H9 (cell line): Measurements from ENCODE around the gene BSG. TPM values are rescaled to one million over a fixed set of nuclear protein-coding genes. Genes with fewer than 3 reads are reported as not detected.

Source experiments
- DNase-seq: peaks from one replicate; pipeline ENCODE4 v3.0.0-alpha.2; 2017
- H2AFZ ChIP-seq: one replicate; pipeline ENCODE4 v1.6.1; 2013; ENCODE audit warnings: mild to moderate bottlenecking, low read length, control low read depth, moderate library complexity
- H2AK5ac ChIP-seq: 2 replicates; pipeline ENCODE4 v1.6.1; 2013; ENCODE audit warnings: low read length, control low read depth, mixed read lengths; ENCODE audit not compliant: insufficient read length
- H2BK120ac ChIP-seq: one replicate; pipeline ENCODE4 v1.6.1; 2013; ENCODE audit warnings: low read depth, mild to moderate bottlenecking, low read length, control low read depth, inconsistent platforms; ENCODE audit not compliant: poor library complexity, severe bottlenecking
- H2BK12ac ChIP-seq: 2 replicates; pipeline ENCODE4 v1.6.1; 2013; ENCODE audit warnings: low read length, control low read depth, mixed read lengths, low read depth; ENCODE audit not compliant: insufficient read length
- H2BK15ac ChIP-seq: 2 replicates; pipeline ENCODE4 v1.6.1; 2013; ENCODE audit warnings: low read depth, low read length, control low read depth
- H2BK20ac ChIP-seq: one replicate; pipeline ENCODE4 v1.6.1; 2013; ENCODE audit warnings: low read depth, mild to moderate bottlenecking, low read length, control low read depth, inconsistent platforms; ENCODE audit not compliant: poor library complexity, severe bottlenecking
- H2BK5ac ChIP-seq: 2 replicates; pipeline ENCODE4 v1.6.1; 2013; ENCODE audit warnings: low read length, control low read depth, mixed read lengths; ENCODE audit not compliant: insufficient read length
- H3K14ac ChIP-seq: 2 replicates; pipeline ENCODE4 v1.6.1; 2013; ENCODE audit warnings: low read length, control low read depth; ENCODE audit not compliant: insufficient read depth
- H3K18ac ChIP-seq: 2 replicates; pipeline ENCODE4 v1.6.1; 2013; ENCODE audit warnings: low read depth, mild to moderate bottlenecking, mixed read lengths, low read length, control low read depth; ENCODE audit not compliant: insufficient read length
- H3K23ac ChIP-seq: 2 replicates; pipeline ENCODE4 v1.6.1; 2013; ENCODE audit warnings: low read length, control low read depth, mixed read lengths, low read depth; ENCODE audit not compliant: insufficient read length
- H3K23me2 ChIP-seq: 2 replicates; pipeline ENCODE4 v1.6.1; 2013; ENCODE audit warnings: low read depth, mild to moderate bottlenecking, mixed read lengths, low read length, control low read depth; ENCODE audit not compliant: insufficient read length, poor library complexity, severe bottlenecking
- H3K27ac ChIP-seq: 2 replicates; pipeline ENCODE4 v1.5.1; 2013; ENCODE audit warnings: low read length, control low read depth, mixed read lengths, low read depth; ENCODE audit not compliant: insufficient read length
- H3K27me3 ChIP-seq: 2 replicates; pipeline ENCODE4 v1.6.1; 2013; ENCODE audit warnings: low read length, control low read depth, inconsistent platforms; ENCODE audit not compliant: insufficient read depth
- H3K4ac ChIP-seq: 2 replicates; pipeline ENCODE4 v1.6.1; 2013; ENCODE audit warnings: low read depth, mild to moderate bottlenecking, control low read depth, inconsistent platforms, low read length, moderate library complexity
- H3K4me1 ChIP-seq: 2 replicates; pipeline ENCODE4 v1.6.1; 2013; ENCODE audit warnings: low read length, control low read depth, inconsistent platforms; ENCODE audit not compliant: insufficient read depth
- H3K4me2 ChIP-seq: 2 replicates; pipeline ENCODE4 v1.6.1; 2013; ENCODE audit warnings: low read length, control low read depth, mixed read lengths; ENCODE audit not compliant: insufficient read length, insufficient read depth
- H3K56ac ChIP-seq: 2 replicates; pipeline ENCODE4 v1.6.1; 2013; ENCODE audit warnings: low read depth, mild to moderate bottlenecking, mixed read lengths, low read length, control low read depth; ENCODE audit not compliant: insufficient read length
- H3K79me1 ChIP-seq: 2 replicates; pipeline ENCODE4 v1.6.1; 2013; ENCODE audit warnings: low read depth, mild to moderate bottlenecking, moderate library complexity, low read length, control low read depth, inconsistent platforms; ENCODE audit not compliant: insufficient read depth, poor library complexity, severe bottlenecking
- H3K79me2 ChIP-seq: 2 replicates; pipeline ENCODE4 v1.6.1; 2013; ENCODE audit warnings: low read length, control low read depth, inconsistent platforms; ENCODE audit not compliant: insufficient read depth
- H3K9ac ChIP-seq: 2 replicates; pipeline ENCODE4 v1.6.1; 2013; ENCODE audit warnings: low read length, control low read depth, mixed read lengths; ENCODE audit not compliant: insufficient read length; ENCODE audit errors: extremely low read depth
- H3K9me3 ChIP-seq: one replicate; pipeline ENCODE4 v1.6.1; 2013; ENCODE audit warnings: low read depth, low read length, inconsistent platforms; ENCODE audit not compliant: control insufficient read depth
- H3T11ph ChIP-seq: one replicate; pipeline ENCODE4 v1.6.1; 2013; ENCODE audit warnings: mild to moderate bottlenecking, low read length, control low read depth, inconsistent platforms
- H4K20me1 ChIP-seq: one replicate; pipeline ENCODE4 v1.6.1; 2013; ENCODE audit not compliant: control insufficient read depth, insufficient read length, insufficient read depth
- H4K5ac ChIP-seq: 2 replicates; pipeline ENCODE4 v1.6.1; 2013; ENCODE audit warnings: low read depth, mild to moderate bottlenecking, mixed read lengths, low read length, control low read depth; ENCODE audit not compliant: insufficient read length
- H4K8ac ChIP-seq: replicated peaks from 2 replicates; pipeline ENCODE4 v1.6.1; 2013; ENCODE audit warnings: low read length, control low read depth, mixed read lengths, low read depth; ENCODE audit not compliant: insufficient read length
- H4K91ac ChIP-seq: 2 replicates; pipeline ENCODE4 v1.6.1; 2013; ENCODE audit warnings: low read depth, mild to moderate bottlenecking, moderate library complexity, mixed read lengths, low read length, control low read depth; ENCODE audit not compliant: insufficient read length
- H3K27ac Mint-ChIP-seq, 3 experiments: 2 replicates in 2 of 3; 3 replicates in 1 of 3; pipeline ENCODE4 v1.8.0; 2020 to 2021; ENCODE audit warnings: mixed read lengths in 3 of 3, mild to moderate bottlenecking in 1 of 3, moderate library complexity in 1 of 3
- H3K27me3 Mint-ChIP-seq: 2 replicates; pipeline ENCODE4 v1.8.0; 2021; ENCODE audit warnings: low read depth, mild to moderate bottlenecking, moderate library complexity, mixed read lengths
- H3K36me3 Mint-ChIP-seq, 3 experiments: 2 replicates in 2 of 3; 3 replicates in 1 of 3; pipeline ENCODE4 v1.8.0; 2020 to 2021; ENCODE audit warnings: low read depth in 3 of 3, mixed read lengths in 3 of 3; ENCODE audit not compliant: insufficient read depth in 1 of 3
- H3K4me1 Mint-ChIP-seq, 2 experiments: 2 replicates each; pipeline ENCODE4 v1.8.0; 2020; ENCODE audit warnings: mixed read lengths in 2 of 2
- H3K4me3 Mint-ChIP-seq, 2 experiments: 2 replicates in 1 of 2; 3 replicates in 1 of 2; pipeline ENCODE4 v1.8.0; 2020 to 2021; ENCODE audit warnings: mild to moderate bottlenecking in 2 of 2, mixed read lengths in 2 of 2, moderate library complexity in 1 of 2
- H3K9me3 Mint-ChIP-seq, 2 experiments: 2 replicates in 1 of 2; 3 replicates in 1 of 2; pipeline ENCODE4 v1.8.0; 2020; ENCODE audit warnings: mild to moderate bottlenecking in 2 of 2, mixed read lengths in 2 of 2, moderate library complexity in 1 of 2
- WGBS: extraction: QIAGEN DNeasy Blood & Tissue Kit; methylation state at CpG from one replicate; pipeline ENCODE4 v1.1.7; 2013; ENCODE audit warnings: missing lambda C conversion rate, low lambda C conversion rate, mixed read lengths; ENCODE audit not compliant: insufficient read length; ENCODE audit errors: extremely low coverage; 5-methylcytosine and 5-hydroxymethylcytosine counted together
- total RNA-seq: library from RNA; stranded (reverse); gene quantifications from 2 replicates; pipeline ENCODE4 v1.2.1, GENCODE V29; 2021
- TF ChIP-seq, protein P1 (sequence below): fragments of 200-600 bp; sonication (generic); conservative IDR thresholded peaks from 3 replicates; pipeline ENCODE4 v1.8.0; 2021; ENCODE audit warnings: antibody characterized with exemption, mild to moderate bottlenecking

BSG gene
- total RNA-seq, 1 experiment from 2014 or later = 715 TPM

DNA sequence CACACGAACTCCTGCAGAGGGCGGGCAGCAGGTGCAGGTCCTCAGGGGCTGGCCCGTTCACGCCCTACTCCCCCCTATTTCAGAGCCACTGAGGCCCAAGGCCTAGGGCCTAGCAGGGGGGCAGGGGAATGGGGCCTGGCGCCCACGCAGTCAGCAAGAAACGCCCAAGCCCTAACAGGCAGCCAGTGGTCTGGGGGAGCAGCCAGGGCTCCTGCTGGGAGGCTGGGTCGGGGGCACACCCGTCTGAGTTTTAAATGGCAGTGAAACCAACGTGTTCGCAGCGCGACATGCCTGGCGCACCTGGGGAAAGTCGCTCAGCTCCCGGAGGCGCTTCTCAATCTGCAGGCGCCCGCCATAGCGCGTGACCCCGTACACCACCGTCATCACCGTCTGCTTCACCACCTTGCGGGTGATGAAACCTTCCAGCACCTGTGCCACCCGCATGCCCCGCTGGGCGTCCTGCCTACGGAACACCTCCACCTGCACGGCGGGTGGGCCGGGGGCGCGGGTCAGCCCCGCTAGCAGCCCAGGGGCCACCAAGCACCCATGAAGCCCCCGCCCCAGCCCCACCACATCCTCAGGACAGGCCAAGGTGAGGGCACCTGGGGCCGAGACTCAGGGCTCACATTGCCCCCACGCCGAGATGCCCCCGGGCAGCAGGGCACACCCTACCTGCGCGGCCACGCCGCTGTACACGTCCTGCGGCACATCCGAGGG lies 47.0 kb downstream of the BSG start:
- Histone ChIP-seq H3K4me1 (no peaks in the 10 kb centered on the region), H3K9me3 (no peaks in the 10 kb centered on the region), H3K79me2 (no peaks in the 10 kb centered on the region), H3K4ac (no peak overlapping the region), H2AK5ac (no peak overlapping the region), H3K79me1 (no peaks in the 10 kb centered on the region), H4K5ac (no peak overlapping the region), H3K23ac (no peak overlapping the region), H3T11ph (no peak overlapping the region), H2BK20ac (no peak overlapping the region), H2BK12ac (no peak overlapping the region), H2AFZ (no peak overlapping the region), H3K9ac (no peak overlapping the region), H3K18ac (no peak overlapping the region), H4K20me1 (no peaks in the 10 kb centered on the region), H3K56ac (no peak overlapping the region), H3K4me2 (no peak overlapping the region), H2BK5ac (no peak overlapping the region), H4K91ac (no peak overlapping the region), H2BK120ac (no peak overlapping the region), H2BK15ac (no peak overlapping the region), H3K27ac (no peak overlapping the region), H3K23me2 (no peaks in the 10 kb centered on the region), H4K8ac (no peak overlapping the region), H3K14ac (no peak overlapping the region), H3K27me3 (no peaks in the 10 kb centered on the region)
- Mint-ChIP-seq H3K36me3 (peaks cover 28 to 60% (median 46%) of the 10 kb centered on the region in 3 experiments), H3K9me3 (no peaks in the 10 kb centered on the region), H3K27ac (no peak overlapping the region), H3K4me1 (no peaks in the 10 kb centered on the region), H3K4me3 (no peak overlapping the region), H3K27me3 (no peaks in the 10 kb centered on the region)
- TF ChIP-seq, protein P1, sequence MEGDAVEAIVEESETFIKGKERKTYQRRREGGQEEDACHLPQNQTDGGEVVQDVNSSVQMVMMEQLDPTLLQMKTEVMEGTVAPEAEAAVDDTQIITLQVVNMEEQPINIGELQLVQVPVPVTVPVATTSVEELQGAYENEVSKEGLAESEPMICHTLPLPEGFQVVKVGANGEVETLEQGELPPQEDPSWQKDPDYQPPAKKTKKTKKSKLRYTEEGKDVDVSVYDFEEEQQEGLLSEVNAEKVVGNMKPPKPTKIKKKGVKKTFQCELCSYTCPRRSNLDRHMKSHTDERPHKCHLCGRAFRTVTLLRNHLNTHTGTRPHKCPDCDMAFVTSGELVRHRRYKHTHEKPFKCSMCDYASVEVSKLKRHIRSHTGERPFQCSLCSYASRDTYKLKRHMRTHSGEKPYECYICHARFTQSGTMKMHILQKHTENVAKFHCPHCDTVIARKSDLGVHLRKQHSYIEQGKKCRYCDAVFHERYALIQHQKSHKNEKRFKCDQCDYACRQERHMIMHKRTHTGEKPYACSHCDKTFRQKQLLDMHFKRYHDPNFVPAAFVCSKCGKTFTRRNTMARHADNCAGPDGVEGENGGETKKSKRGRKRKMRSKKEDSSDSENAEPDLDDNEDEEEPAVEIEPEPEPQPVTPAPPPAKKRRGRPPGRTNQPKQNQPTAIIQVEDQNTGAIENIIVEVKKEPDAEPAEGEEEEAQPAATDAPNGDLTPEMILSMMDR = no peak
- DNase-seq = no peak
- no CpG with 5 or more reads among the region's 47 CpGs for WGBS
